Measurements from ENCODE around the gene TH. TPM values are rescaled to one million over a fixed set of nuclear protein-coding genes. Genes with fewer than 3 reads are reported as not detected.

TH gene
- polyA plus RNA-seq, 1 of the 3 experiments (the other 2 are of a cell fraction), result not detected

DNA sequence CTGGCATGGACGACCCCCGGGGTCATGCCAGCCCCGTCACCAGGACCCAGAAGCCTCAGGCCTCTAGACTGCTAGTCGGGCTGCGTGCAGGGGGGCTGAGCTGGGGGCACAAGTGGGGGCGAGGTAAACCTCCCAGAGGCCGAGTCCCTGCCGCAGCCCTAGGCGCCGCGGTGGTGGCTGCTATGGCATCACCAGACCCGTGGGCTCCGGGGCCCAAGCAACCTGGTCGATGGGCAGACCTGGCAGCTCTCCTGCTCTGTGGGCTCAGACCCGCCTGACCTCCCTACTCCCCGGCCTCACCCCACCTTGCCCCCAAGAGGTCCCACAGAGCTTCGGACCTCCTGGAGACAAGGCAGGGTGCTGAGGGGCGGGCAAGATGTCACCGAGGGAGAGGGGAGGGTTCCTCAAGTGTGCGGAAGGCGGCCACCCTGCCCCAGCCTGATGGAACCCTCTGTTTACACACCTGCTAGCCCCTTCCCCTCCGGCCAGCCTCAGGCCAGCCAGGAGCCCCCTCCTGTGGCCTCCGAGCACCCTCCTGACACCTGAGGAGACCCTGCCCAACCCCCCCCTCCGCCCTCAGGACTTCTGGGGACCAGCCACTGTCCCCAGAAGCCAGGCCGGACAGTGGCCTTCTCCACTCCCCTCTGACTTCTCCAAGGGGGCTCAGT is 41.8 kb downstream of the TH start:
- no peak overlapping the region for H3K4me3 ChIP-seq (ENCODE audit: low read depth in 2 of 2, low read length in 1 of 2)
- H3K4me1 ChIP-seq (ENCODE audit: control insufficient read depth in 1 of 2, insufficient read depth in 2 of 2, low read depth in 1 of 2, low read length in 1 of 2), result peaks cover 0 to 15% of the 10 kb centered on the region in 2 experiments; a peak in 1 of 4 replicates
- no peak overlapping the region for H3K27ac ChIP-seq (ENCODE audit: low read depth in 2 of 2, low read length in 1 of 2)
- ChIA-PET CTCF (interaction anchor here (1.9 kb wide), 1 partner anchor 92 kb away, joined by 5 read pairs; no protein-coding TSS in a partner anchor), POLR2A (interaction anchor here (3.4 kb wide), 1 partner anchor 94 kb away, joined by 20 read pairs; no protein-coding TSS in a partner anchor)
- no peak overlapping the region for H2AFZ ChIP-seq (ENCODE audit: low read depth)
- no peaks in the 10 kb centered on the region for H3F3A ChIP-seq (replicated peaks; ENCODE audit: insufficient read depth)
- WGBS (ENCODE audit: low lambda C conversion rate), result 61% methylated on average over 9 of the region's 25 CpGs
- H3K36me3 ChIP-seq (replicated peaks in 1 of 2; ENCODE audit: control insufficient read depth in 1 of 2, insufficient read depth in 2 of 2, low read length in 1 of 2), result no peaks in the 10 kb centered on the region
- TF ChIP-seq CTCF (IDR thresholded peaks at IDR 0.05), result no peak
- TF ChIP-seq TEAD4 (IDR thresholded peaks at IDR 0.05; ENCODE audit: borderline replicate concordance, insufficient read depth), result no peak
- TF ChIP-seq USF2 (IDR thresholded peaks at IDR 0.05; ENCODE audit: borderline replicate concordance, low read depth, low read length), result no peak
- TF ChIP-seq MAX (IDR thresholded peaks at IDR 0.05; ENCODE audit: low read depth), result no peak
- TF ChIP-seq, protein P1, sequence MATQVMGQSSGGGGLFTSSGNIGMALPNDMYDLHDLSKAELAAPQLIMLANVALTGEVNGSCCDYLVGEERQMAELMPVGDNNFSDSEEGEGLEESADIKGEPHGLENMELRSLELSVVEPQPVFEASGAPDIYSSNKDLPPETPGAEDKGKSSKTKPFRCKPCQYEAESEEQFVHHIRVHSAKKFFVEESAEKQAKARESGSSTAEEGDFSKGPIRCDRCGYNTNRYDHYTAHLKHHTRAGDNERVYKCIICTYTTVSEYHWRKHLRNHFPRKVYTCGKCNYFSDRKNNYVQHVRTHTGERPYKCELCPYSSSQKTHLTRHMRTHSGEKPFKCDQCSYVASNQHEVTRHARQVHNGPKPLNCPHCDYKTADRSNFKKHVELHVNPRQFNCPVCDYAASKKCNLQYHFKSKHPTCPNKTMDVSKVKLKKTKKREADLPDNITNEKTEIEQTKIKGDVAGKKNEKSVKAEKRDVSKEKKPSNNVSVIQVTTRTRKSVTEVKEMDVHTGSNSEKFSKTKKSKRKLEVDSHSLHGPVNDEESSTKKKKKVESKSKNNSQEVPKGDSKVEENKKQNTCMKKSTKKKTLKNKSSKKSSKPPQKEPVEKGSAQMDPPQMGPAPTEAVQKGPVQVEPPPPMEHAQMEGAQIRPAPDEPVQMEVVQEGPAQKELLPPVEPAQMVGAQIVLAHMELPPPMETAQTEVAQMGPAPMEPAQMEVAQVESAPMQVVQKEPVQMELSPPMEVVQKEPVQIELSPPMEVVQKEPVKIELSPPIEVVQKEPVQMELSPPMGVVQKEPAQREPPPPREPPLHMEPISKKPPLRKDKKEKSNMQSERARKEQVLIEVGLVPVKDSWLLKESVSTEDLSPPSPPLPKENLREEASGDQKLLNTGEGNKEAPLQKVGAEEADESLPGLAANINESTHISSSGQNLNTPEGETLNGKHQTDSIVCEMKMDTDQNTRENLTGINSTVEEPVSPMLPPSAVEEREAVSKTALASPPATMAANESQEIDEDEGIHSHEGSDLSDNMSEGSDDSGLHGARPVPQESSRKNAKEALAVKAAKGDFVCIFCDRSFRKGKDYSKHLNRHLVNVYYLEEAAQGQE (IDR thresholded peaks at IDR 0.05; ENCODE audit: low read depth, low read length), result no peak
- no peak for TF ChIP-seq JUND (IDR thresholded peaks at IDR 0.05)
- TF ChIP-seq, protein P2, sequence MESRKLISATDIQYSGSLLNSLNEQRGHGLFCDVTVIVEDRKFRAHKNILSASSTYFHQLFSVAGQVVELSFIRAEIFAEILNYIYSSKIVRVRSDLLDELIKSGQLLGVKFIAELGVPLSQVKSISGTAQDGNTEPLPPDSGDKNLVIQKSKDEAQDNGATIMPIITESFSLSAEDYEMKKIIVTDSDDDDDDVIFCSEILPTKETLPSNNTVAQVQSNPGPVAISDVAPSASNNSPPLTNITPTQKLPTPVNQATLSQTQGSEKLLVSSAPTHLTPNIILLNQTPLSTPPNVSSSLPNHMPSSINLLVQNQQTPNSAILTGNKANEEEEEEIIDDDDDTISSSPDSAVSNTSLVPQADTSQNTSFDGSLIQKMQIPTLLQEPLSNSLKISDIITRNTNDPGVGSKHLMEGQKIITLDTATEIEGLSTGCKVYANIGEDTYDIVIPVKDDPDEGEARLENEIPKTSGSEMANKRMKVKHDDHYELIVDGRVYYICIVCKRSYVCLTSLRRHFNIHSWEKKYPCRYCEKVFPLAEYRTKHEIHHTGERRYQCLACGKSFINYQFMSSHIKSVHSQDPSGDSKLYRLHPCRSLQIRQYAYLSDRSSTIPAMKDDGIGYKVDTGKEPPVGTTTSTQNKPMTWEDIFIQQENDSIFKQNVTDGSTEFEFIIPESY (IDR thresholded peaks at IDR 0.05; ENCODE audit: borderline replicate concordance, low read depth), result no peak
- TF ChIP-seq FOXM1 (IDR thresholded peaks at IDR 0.05; ENCODE audit: low read depth), result no peak
- TF ChIP-seq SIN3A (IDR thresholded peaks at IDR 0.05; ENCODE audit: borderline replicate concordance, low read depth, low read length), result no peak
- no peak for TF ChIP-seq POLR2AphosphoS5 (IDR thresholded peaks at IDR 0.05; ENCODE audit: low read depth, low read length)
- no peak for TF ChIP-seq RCOR1 (IDR thresholded peaks at IDR 0.05; ENCODE audit: low read length)
- no peak for TF ChIP-seq RAD21 (IDR thresholded peaks at IDR 0.05; ENCODE audit: low read length)
- TF ChIP-seq EP300 (IDR thresholded peaks at IDR 0.05; ENCODE audit: borderline replicate concordance in 1 of 2, low read depth in 1 of 2, low read length in 1 of 2), result no peak
- no peak for TF ChIP-seq CHD2 (IDR thresholded peaks at IDR 0.05; ENCODE audit: low read length, partially characterized antibody)
- TF ChIP-seq USF1 (IDR thresholded peaks at IDR 0.05; ENCODE audit: borderline replicate concordance, low read depth), result no peak
- no peak for TF ChIP-seq NRF1 (IDR thresholded peaks at IDR 0.05; ENCODE audit: low read depth, low read length)
- no peak for TF ChIP-seq MXI1 (IDR thresholded peaks at IDR 0.05; ENCODE audit: low read depth, low read length)
- no peak for TF ChIP-seq TAF1 (IDR thresholded peaks at IDR 0.05; ENCODE audit: borderline replicate concordance, low read depth, low read length)
- TF ChIP-seq ELF1 (IDR thresholded peaks at IDR 0.05), result no peak
- TF ChIP-seq GABPA (IDR thresholded peaks at IDR 0.05; ENCODE audit: low read depth), result no peak
- H3K9me3 ChIP-seq, result no peaks in the 10 kb centered on the region
- no peaks in the 10 kb centered on the region for H3K27me3 ChIP-seq (ENCODE audit: insufficient read depth)
- no peaks in the 10 kb centered on the region for H4K20me1 ChIP-seq (ENCODE audit: insufficient read depth)
- no peak overlapping the region for H3K4me2 ChIP-seq
- DNase-seq, result no peak
- H3K9me2 ChIP-seq, result no peaks in the 10 kb centered on the region
- no peaks in the 10 kb centered on the region for H3K79me2 ChIP-seq (ENCODE audit: insufficient read depth)
- no peak overlapping the region for H3K9ac ChIP-seq
